Right atrium auricular region (tissue), 2 donors: ENCODE results near the gene UBXN7. TPM values are rescaled to one million over a fixed set of nuclear protein-coding genes. Genes with fewer than 3 reads are reported as not detected.
"Not testable (repeated sequence)": the region's sequence is repeated elsewhere in the genome, so short reads cannot be mapped to it uniquely, and the experiment has no call there.

Source experiments
- DNase-seq: peaks from one replicate; pipeline ENCODE4 v3.0.0-alpha.2; 2019; ENCODE audit warnings: low spot score
- H3K27ac ChIP-seq, 2 donors: fragments of 200-600 bp; sonication (generic); 1 replicate in 1 of 2; 2 replicates in 1 of 2; pipeline ENCODE4 v1.5.1; 2016 to 2019
- H3K27me3 ChIP-seq, 2 donors: fragments of 200-600 bp; sonication (generic); one replicate each; pipeline versions ENCODE4 v1.5.1 to v1.6.0; 2017 to 2019
- H3K36me3 ChIP-seq: fragments of 200-600 bp; sonication (generic); one replicate; pipeline ENCODE4 v1.5.1; 2016
- H3K4me1 ChIP-seq, 2 donors: fragments of 200-600 bp; sonication (generic); one replicate each; pipeline versions ENCODE4 v1.5.1 to v1.6.0; 2017 to 2019
- H3K4me3 ChIP-seq, 2 donors: fragments of 200-600 bp; sonication (generic); 1 replicate in 1 of 2; 2 replicates in 1 of 2; pipeline ENCODE4 v1.5.1; 2017 to 2019; ENCODE audit warnings: mild to moderate bottlenecking in 1 of 2, moderate library complexity in 1 of 2
- H3K9me3 ChIP-seq, 2 donors: fragments of 200-600 bp; sonication (generic); one replicate each; pipeline ENCODE4 v1.5.1; 2019
- CTCF ChIP-seq, 2 donors: fragments of 200-600 bp; sonication (generic); IDR thresholded peaks; one replicate each; pipeline ENCODE4 v1.5.1; 2019; ENCODE audit warnings: antibody characterized with exemption in 2 of 2
- total RNA-seq, 2 donors: library from RNA; depleted of rRNA; stranded (reverse); fragments of >200 nt; gene quantifications; one replicate each; pipeline ENCODE4 v1.1.0, GENCODE V29; 2016

The UBXN7 gene
- total RNA-seq, 2 donors from 2014 or later = 10.5 to 13.3 TPM

GRCh38 chr3:196314597-196314996 lies 117.6 kb downstream of the UBXN7 start:
- Histone ChIP-seq H3K9me3 (no peaks in the 10 kb centered on the region), H3K4me1 (no peaks in the 10 kb centered on the region), H3K36me3 (no peaks in the 10 kb centered on the region), H3K27me3 (no peaks in the 10 kb centered on the region), H3K4me3 (no peak overlapping the region), H3K27ac (no peak overlapping the region)
- DNase-seq = no peak
- TF ChIP-seq CTCF (IDR thresholded peaks at IDR 0.05) = no peak

- H3K27me3 ChIP-seq, H3K36me3 ChIP-seq, H3K27ac ChIP-seq, H3K4me1 ChIP-seq, DNase-seq, H3K4me3 ChIP-seq, H3K9me3 ChIP-seq: not testable (repeated sequence)
Measured at GRCh38 chr3:196314086-196314485, 118.1 kb downstream of the UBXN7 start.

- DNase-seq, H3K9me3 ChIP-seq, H3K27ac ChIP-seq, H3K4me3 ChIP-seq, H3K27me3 ChIP-seq, H3K36me3 ChIP-seq, H3K4me1 ChIP-seq: not testable (repeated sequence)
Measured at GRCh38 chr3:196302960-196303359, 129.3 kb downstream of the UBXN7 start.

- not testable (repeated sequence) for DNase-seq, H3K9me3 ChIP-seq, H3K27me3 ChIP-seq, H3K36me3 ChIP-seq, H3K27ac ChIP-seq, H3K4me3 ChIP-seq, H3K4me1 ChIP-seq
Measured at GRCh38 chr3:196302551-196302950, 129.7 kb downstream of the UBXN7 start.

GRCh38 chr3:196298521-196298920 lies 133.7 kb downstream of the UBXN7 start:
- no peak for TF ChIP-seq CTCF (IDR thresholded peaks at IDR 0.05)
- no peaks in the 10 kb centered on the region for H3K27me3 ChIP-seq
- DNase-seq = no peak
- no peak overlapping the region for H3K27ac ChIP-seq
- no peaks in the 10 kb centered on the region for H3K4me1 ChIP-seq
- H3K9me3 ChIP-seq = no peaks in the 10 kb centered on the region
- H3K36me3 ChIP-seq = no peaks in the 10 kb centered on the region
- no peak overlapping the region for H3K4me3 ChIP-seq

Other genes starting within 250 kb of the UBXN7 start
- gene ZDHHC19, start 221.0 kb downstream of the UBXN7 start, total RNA-seq = not detected
- gene SLC51A, start 215.9 kb downstream of the UBXN7 start, total RNA-seq = under 1 TPM in 1 of 2 donors, not detected in 1; 0.35 TPM
- 100 to 1,000 TPM in 1 of 2 donors, 10 to 100 TPM in 1; 89.0 to 135 TPM for gene PCYT1A, start 144.7 kb downstream of the UBXN7 start, total RNA-seq
- gene DYNLT2B, start 114.2 kb downstream of the UBXN7 start, total RNA-seq = 1 to 10 TPM; 4.3 to 6.3 TPM
- not detected for gene TM4SF19, start 94.0 kb downstream of the UBXN7 start, total RNA-seq
- gene RNF168, start 71.3 kb upstream of the UBXN7 start, total RNA-seq = 10 to 100 TPM; 14.9 to 15.5 TPM
- gene SMCO1, start 82.9 kb upstream of the UBXN7 start, total RNA-seq = 10 to 100 TPM in 1 of 2 donors, 1 to 10 TPM in 1; 3.6 to 42.3 TPM
- 1 to 10 TPM; 3.0 to 4.3 TPM for gene WDR53, start 136.1 kb upstream of the UBXN7 start, total RNA-seq
- gene FBXO45, start 136.2 kb upstream of the UBXN7 start, total RNA-seq = 1 to 10 TPM; 6.3 to 6.5 TPM
- gene NRROS, start 207.3 kb upstream of the UBXN7 start, total RNA-seq = 1 to 10 TPM; 2.4 to 4.8 TPM